ENCODE results near the gene TMEM178B.

DNA sequence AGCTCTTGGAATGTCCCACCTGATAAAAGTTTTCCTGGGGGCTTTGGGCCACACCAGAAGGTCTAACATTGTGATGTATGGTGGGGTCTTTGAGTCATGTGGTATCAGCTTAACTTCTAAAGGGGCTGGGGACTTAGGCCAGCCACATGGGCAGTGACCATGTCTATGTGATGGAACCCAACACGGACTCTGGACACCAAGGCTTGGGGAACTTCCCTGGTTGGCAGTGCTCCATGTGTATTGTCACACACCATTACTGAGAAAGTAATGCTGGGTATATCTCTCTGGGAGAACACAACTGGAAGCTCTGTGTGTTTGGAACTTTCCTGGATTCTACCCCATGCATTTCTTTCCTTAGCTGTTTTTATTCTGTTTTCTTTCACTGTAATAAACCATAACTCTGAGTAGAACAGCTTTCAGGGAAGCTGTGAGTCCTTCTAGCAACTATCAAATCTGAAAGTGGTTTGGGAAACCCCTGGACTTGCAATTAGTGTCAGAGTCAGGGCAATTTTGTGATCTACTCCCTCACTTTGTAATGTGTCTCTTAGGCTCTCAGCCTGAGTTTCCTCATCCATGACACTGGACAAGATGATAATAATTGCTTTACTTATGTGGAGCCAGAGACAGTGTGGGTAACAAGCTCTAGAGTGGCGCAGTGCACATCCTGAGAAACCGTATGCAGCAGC, 448.9 kb downstream of the TMEM178B start:
- TF ChIP-seq, protein P1, sequence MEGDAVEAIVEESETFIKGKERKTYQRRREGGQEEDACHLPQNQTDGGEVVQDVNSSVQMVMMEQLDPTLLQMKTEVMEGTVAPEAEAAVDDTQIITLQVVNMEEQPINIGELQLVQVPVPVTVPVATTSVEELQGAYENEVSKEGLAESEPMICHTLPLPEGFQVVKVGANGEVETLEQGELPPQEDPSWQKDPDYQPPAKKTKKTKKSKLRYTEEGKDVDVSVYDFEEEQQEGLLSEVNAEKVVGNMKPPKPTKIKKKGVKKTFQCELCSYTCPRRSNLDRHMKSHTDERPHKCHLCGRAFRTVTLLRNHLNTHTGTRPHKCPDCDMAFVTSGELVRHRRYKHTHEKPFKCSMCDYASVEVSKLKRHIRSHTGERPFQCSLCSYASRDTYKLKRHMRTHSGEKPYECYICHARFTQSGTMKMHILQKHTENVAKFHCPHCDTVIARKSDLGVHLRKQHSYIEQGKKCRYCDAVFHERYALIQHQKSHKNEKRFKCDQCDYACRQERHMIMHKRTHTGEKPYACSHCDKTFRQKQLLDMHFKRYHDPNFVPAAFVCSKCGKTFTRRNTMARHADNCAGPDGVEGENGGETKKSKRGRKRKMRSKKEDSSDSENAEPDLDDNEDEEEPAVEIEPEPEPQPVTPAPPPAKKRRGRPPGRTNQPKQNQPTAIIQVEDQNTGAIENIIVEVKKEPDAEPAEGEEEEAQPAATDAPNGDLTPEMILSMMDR (IDR thresholded peaks at IDR 0.05) = no peak
- TF ChIP-seq POLR2AphosphoS5 (IDR thresholded peaks at IDR 0.05; ENCODE audit: low read depth, low read length) (no peak), TCF7L2 (IDR thresholded peaks at IDR 0.05; ENCODE audit: low read depth, low read length) (no peak), SIN3A (IDR thresholded peaks at IDR 0.05; ENCODE audit: borderline replicate concordance, insufficient read depth, low read depth, low read length) (no peak)
- TF ChIP-seq, protein P2, sequence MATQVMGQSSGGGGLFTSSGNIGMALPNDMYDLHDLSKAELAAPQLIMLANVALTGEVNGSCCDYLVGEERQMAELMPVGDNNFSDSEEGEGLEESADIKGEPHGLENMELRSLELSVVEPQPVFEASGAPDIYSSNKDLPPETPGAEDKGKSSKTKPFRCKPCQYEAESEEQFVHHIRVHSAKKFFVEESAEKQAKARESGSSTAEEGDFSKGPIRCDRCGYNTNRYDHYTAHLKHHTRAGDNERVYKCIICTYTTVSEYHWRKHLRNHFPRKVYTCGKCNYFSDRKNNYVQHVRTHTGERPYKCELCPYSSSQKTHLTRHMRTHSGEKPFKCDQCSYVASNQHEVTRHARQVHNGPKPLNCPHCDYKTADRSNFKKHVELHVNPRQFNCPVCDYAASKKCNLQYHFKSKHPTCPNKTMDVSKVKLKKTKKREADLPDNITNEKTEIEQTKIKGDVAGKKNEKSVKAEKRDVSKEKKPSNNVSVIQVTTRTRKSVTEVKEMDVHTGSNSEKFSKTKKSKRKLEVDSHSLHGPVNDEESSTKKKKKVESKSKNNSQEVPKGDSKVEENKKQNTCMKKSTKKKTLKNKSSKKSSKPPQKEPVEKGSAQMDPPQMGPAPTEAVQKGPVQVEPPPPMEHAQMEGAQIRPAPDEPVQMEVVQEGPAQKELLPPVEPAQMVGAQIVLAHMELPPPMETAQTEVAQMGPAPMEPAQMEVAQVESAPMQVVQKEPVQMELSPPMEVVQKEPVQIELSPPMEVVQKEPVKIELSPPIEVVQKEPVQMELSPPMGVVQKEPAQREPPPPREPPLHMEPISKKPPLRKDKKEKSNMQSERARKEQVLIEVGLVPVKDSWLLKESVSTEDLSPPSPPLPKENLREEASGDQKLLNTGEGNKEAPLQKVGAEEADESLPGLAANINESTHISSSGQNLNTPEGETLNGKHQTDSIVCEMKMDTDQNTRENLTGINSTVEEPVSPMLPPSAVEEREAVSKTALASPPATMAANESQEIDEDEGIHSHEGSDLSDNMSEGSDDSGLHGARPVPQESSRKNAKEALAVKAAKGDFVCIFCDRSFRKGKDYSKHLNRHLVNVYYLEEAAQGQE (IDR thresholded peaks at IDR 0.05; ENCODE audit: insufficient read depth in 1 of 2, low read depth in 2 of 2, low read length in 1 of 2) = no peak

Data from Panc1 (cell line).